Measurements from ENCODE around the gene BHMT.
A peak's percentile ranks its signal among the peaks of the same experiment; 100 is the strongest.

BHMT gene

GRCh38 chr5:79130781-79131180, 19.2 kb downstream of the BHMT start:
- Histone ChIP-seq H4K20me1 (ENCODE audit: insufficient read depth) (no peaks in the 10 kb centered on the region), H3K4me3 (IDR thresholded peaks at IDR 0.05; ENCODE audit: insufficient read depth, low read depth, low read length) (no peak overlapping the region), H2AFZ (ENCODE audit: low read depth) (no peak overlapping the region), H3K27ac (no peak overlapping the region), H3K79me2 (ENCODE audit: insufficient read depth, low read depth) (no peaks in the 10 kb centered on the region), H3K9ac (no peak overlapping the region), H3K4me2 (no peak overlapping the region), H3K27me3 (ENCODE audit: insufficient read depth, low read depth) (no peaks in the 10 kb centered on the region), H3K36me3 (ENCODE audit: insufficient read depth) (no peaks in the 10 kb centered on the region), H3K4me1 (ENCODE audit: low read depth, poor library complexity, severe bottlenecking) (peaks cover 34% of the 10 kb centered on the region)
- TF ChIP-seq, protein P1, sequence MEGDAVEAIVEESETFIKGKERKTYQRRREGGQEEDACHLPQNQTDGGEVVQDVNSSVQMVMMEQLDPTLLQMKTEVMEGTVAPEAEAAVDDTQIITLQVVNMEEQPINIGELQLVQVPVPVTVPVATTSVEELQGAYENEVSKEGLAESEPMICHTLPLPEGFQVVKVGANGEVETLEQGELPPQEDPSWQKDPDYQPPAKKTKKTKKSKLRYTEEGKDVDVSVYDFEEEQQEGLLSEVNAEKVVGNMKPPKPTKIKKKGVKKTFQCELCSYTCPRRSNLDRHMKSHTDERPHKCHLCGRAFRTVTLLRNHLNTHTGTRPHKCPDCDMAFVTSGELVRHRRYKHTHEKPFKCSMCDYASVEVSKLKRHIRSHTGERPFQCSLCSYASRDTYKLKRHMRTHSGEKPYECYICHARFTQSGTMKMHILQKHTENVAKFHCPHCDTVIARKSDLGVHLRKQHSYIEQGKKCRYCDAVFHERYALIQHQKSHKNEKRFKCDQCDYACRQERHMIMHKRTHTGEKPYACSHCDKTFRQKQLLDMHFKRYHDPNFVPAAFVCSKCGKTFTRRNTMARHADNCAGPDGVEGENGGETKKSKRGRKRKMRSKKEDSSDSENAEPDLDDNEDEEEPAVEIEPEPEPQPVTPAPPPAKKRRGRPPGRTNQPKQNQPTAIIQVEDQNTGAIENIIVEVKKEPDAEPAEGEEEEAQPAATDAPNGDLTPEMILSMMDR (conservative IDR thresholded peaks at IDR 0.05; ENCODE audit: low read depth, low read length), result no peak

DNA sequence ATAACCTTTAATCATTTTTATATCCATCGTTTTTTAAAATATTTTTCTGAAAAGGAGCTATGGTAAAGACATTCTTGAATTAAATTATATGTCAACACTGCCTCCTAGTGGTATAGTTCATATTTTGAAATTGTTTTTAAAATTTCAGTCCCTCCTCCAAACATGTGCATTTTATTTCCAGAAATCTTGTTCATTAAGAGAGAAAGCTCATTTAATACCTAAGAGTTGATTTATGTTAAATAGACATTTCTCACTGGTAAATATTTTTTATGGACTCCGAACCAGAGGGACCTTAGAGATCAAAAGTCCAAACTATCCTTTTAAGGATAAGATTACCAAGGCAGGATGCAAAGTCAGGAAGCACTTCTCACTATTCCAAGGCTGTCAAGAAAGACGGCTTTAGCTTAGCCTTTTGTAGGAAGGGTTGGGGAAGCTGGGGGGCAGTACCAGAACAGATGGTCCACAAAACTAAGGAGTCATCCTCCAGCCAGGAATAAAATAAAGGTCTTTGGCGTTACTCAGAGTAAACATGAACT, 21.6 kb downstream of the BHMT start:
- no peaks in the 10 kb centered on the region for H3K79me2 ChIP-seq (ENCODE audit: insufficient read depth, low read depth)
- peak overlapping the region; percentile 29; the same call in 1 of the 2 replicates for H3K27ac ChIP-seq
- H3K4me3 ChIP-seq (IDR thresholded peaks at IDR 0.05; ENCODE audit: insufficient read depth, low read depth, low read length), result no peak overlapping the region
- TF ChIP-seq, protein P1 (conservative IDR thresholded peaks at IDR 0.05; ENCODE audit: low read depth, low read length), result peak; percentile 96; the same call in 1 of the 2 replicates
- H3K36me3 ChIP-seq (ENCODE audit: insufficient read depth), result no peaks in the 10 kb centered on the region
- peaks cover 43% of the 10 kb centered on the region for H3K4me1 ChIP-seq (ENCODE audit: low read depth, poor library complexity, severe bottlenecking)
- H2AFZ ChIP-seq (ENCODE audit: low read depth), result peak overlapping the region; percentile 70
- no peaks in the 10 kb centered on the region for H4K20me1 ChIP-seq (ENCODE audit: insufficient read depth)
- H3K9ac ChIP-seq, result peak overlapping the region; percentile 28; the same call in 1 of the 2 replicates
- peak overlapping the region; percentile 77 for H3K4me2 ChIP-seq
- no peaks in the 10 kb centered on the region for H3K27me3 ChIP-seq (ENCODE audit: insufficient read depth, low read depth)

DNA sequence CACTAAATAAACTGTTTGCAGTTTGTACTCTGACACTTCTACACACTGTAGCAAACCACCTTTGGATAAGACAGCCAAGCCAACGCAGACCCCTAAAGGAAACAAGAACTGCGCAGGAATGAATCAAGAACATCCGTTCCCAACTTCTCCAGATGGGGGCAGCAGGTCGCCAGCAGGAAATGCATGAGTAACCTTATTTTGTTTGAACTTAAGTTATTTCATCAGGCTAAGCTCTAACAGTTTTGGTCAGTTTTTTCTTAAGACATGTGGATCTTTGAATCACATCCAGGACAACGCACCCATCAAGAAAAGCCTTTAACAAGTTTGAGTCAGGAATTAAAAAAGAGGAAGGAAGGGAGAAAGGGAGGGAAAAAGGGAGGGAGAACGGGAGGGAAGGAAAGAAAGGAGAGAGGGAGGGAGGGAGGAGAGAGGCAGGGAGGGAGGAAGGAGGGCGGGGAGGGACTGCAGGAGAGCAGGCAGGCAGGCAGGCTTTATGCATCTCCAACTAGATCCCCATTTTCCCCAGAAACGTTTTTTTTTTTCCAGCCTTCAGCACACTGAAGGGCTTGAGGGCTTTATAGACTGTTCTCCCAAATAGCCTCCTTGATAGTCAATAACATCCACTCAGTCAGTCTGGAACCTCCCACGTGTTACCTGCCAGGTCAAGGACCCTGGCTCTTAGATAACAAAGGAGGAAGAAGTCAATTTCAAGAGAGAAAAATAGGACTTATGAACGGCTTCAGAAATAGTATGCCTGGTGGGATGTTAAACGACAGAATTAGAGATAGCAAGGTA, 22.2 kb downstream of the BHMT start:
- Histone ChIP-seq H3K27me3 (ENCODE audit: insufficient read depth, low read depth) (no peaks in the 10 kb centered on the region), H3K4me3 (IDR thresholded peaks at IDR 0.05; ENCODE audit: insufficient read depth, low read depth, low read length) (no peak overlapping the region), H3K4me2 (peak overlapping the region; percentile 77), H3K9ac (peak overlapping the region; percentile 28; the same call in 1 of the 2 replicates), H3K27ac (peak overlapping the region; percentile 29; the same call in 1 of the 2 replicates), H3K4me1 (ENCODE audit: low read depth, poor library complexity, severe bottlenecking) (peaks cover 43% of the 10 kb centered on the region), H4K20me1 (ENCODE audit: insufficient read depth) (no peaks in the 10 kb centered on the region), H3K36me3 (ENCODE audit: insufficient read depth) (no peaks in the 10 kb centered on the region), H3K79me2 (ENCODE audit: insufficient read depth, low read depth) (no peaks in the 10 kb centered on the region), H2AFZ (ENCODE audit: low read depth) (peak overlapping the region; percentile 70)
- TF ChIP-seq, protein P1 (conservative IDR thresholded peaks at IDR 0.05; ENCODE audit: low read depth, low read length), result peak; percentile 94

DNA sequence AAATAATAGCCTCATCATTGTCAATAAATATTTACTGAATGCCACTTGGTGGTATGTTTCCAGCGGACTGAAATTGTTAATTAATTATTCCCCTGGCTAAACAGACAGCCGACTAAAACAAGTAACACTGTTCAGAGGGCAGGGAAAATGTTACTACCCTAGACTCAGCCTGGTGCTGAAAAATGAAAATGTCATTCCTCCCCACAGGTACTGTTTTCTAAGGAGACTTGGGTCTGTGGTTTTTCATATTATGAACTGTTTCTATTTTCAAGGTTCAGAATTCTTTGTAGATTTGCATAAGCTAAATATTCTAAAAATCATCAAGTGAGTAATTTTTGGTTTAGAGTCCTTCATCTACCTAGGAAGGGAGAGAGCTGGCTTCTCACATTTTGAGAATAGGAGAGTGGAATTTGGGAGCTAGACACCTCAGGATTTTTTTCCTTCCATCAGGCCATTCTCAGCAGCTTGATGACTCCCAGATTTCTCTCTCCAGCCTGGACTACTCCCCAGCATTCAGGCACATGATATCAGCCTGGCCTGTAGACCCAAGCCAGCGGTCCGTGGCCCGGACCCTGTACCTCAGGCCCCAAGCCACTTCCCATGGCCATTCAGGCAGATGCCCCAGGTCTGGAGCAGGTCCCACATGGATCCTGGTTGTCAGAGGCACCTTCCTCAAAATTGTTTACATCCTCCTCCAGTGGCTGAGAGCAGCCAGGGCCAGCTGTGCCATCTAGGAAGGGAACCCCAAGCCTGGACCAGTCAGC, 24.4 kb downstream of the BHMT start:
- Histone ChIP-seq H3K4me1 (ENCODE audit: low read depth, poor library complexity, severe bottlenecking) (peaks cover 40% of the 10 kb centered on the region), H3K4me2 (peak overlapping the region; percentile 56), H2AFZ (ENCODE audit: low read depth) (no peak overlapping the region), H3K27me3 (ENCODE audit: insufficient read depth, low read depth) (no peaks in the 10 kb centered on the region), H3K36me3 (ENCODE audit: insufficient read depth) (no peaks in the 10 kb centered on the region), H3K9ac (no peak overlapping the region), H3K27ac (no peak overlapping the region; the same call in 1 of the 2 replicates), H3K4me3 (IDR thresholded peaks at IDR 0.05; ENCODE audit: insufficient read depth, low read depth, low read length) (no peak overlapping the region), H4K20me1 (ENCODE audit: insufficient read depth) (no peaks in the 10 kb centered on the region), H3K79me2 (ENCODE audit: insufficient read depth, low read depth) (no peaks in the 10 kb centered on the region)
- TF ChIP-seq, protein P1 (conservative IDR thresholded peaks at IDR 0.05; ENCODE audit: low read depth, low read length), result no peak
